NCI-H2196 treated with DMSO at 0.1 percent for 48 hours (cell line): Measurements from ENCODE around the gene PRKCD.

Experiments
- DNase-seq: peaks from one replicate; lab custom pipeline; 2025; ENCODE audit not compliant: unreplicated experiment; lab: John Stamatoyannopoulos, UW

The PRKCD gene

DNA sequence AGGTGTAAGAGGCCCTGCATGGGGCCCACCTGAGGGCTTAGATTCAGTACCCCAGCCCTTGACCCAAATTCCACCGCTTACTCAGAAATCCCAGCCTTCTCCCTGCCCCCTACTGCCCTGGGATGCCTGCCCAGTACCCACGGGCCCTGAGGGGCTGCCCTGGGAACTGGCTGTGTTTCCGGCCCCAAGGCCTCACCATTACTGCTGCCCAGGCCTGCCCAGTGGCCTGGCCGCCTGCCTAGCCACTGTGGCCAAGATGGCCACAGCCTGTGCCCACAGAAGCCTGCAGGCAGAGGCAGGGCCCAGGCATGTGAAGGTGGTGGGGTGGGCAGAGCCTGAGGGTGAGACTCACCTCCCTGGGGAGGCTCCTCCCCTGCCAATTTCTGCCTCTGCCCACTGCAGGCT lies 6.1 kb upstream of the PRKCD start:
- DNase-seq: no peak

DNA sequence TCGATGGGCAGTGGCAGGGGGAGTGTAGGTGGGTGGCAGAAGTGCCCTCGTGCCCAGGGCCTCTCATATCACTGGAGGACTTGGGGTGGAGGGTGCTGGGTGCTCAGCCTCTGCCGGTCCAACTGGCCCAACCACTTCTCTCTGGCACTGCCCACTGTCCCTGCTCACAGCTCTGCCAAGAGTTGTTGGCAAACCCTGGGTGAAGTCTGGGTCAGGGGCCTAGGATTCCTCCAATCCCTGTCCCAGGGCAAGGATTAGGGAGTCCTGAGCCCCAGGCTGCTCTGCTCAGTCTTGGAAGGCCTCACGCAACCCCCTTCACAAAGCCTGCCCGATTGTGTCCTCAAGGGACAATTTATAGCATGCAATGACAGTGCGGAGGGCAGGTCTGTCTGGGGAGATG lies 5.2 kb upstream of the PRKCD start:
- no peak for DNase-seq

DNA sequence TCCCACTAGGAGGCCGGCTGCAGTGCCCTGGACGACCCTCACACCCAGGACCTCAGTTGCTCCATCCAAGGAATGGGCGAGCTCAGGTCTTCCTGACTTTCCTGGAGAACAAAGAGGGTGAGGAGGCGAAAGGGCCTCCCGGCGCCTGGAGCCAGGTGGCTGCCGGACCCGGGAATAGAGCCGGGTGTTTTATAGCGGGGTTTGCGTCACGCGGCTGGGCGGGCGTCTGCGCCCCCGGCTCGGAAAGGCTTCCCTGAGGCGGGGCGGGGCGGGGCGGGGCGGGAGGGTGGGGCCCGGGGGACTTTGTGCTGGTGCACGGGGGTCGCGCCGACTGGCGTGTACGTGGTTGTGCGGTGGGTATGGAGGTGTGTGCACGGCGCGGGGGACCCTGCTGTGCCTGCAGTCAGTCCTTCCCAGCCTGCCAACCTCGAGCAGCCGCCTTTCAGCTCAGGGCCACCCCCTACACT lies 4.6 kb upstream of the PRKCD start:
- DNase-seq: no peak

DNA sequence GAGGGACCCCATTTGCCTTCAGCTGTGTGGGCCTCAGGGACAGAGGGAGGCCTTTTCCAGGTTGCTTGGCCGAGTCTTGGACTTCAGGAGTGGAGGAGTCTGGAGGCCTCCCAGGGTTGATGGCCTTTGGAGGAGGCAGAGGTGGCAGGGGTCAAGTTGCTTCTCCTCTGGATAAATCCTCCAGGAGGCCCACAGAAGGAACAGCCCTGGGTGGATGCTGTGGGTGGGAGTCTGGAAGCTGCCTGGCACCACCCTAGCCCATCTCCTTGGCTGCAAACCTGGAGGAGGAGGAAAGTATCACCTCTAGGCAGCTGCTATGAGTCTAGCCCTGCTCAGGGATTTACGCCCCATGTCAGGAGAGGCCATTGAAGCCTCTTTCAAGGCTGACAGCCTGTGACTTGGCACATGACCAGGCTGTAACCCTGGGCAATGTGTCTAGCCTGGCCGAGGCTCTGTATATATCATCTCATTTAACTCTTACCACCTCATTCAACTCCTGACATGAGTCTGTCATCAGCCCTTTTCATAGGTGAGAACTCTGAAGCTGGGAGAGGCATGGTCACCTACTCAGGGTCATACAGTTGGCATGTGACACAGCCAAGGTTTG lies 2.9 kb upstream of the PRKCD start:
- DNase-seq: no peak

DNA sequence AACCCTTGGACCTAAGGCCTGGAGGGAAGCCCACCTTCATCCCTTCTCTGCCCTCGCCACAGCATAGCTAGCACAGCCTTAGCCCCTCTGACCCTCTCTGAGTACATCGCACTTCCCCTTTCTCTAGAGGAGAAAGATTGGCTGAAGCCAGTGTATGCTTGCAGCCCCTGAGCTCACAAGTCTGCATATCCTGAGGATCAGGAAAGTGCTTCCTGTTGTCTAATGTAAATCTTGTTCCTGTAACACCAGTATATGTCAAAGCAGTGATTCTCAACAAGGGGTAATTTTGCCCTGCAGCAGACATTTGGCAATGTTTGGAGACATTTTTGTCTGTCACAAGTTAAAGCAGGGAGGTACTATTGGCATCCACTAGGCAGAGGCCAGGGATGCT lies 2.2 kb upstream of the PRKCD start:
- DNase-seq: no peak

DNA sequence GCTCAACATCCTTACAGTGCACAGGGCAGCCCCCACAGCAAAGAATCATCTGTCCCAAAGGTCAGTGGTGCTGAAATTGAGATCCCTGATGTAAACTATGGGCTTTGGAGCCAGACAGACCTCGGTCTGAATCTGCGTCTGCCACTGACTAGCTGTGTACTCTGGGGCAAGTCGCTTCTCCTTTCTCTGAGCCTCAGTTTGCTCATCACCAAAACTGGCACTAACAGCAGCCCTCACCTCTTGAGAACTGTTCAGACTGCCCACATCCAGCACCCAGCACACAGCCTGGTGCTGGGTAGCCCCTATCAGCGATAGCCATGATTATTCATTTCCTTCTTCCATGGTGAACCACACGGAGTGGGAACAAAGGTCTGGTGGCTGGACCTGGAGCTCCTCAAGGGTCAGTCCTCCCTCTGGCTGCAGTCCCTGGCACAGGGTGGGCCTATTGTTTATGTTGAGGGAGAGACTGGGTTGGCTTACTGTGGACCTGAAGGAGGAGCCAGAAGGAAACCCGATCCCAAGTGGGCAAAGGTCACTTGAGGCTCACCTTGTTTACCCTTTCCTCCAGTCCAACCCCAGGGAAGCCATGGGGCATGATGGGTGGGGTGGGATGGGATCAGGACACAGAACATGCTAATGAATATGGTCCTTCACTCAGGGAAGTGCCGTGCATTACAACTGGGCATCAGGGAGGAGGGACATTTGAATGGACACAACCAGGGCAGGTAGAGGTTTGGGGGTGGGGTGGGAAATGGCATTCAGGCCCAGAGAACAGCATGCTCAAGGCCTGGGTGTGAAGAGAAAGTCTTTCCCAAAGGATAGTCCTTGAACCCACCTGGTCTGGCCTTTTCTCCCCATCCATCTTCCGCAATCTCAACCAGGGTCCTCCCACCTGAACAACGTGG lies 1.6 kb upstream of the PRKCD start:
- no peak for DNase-seq

DNA sequence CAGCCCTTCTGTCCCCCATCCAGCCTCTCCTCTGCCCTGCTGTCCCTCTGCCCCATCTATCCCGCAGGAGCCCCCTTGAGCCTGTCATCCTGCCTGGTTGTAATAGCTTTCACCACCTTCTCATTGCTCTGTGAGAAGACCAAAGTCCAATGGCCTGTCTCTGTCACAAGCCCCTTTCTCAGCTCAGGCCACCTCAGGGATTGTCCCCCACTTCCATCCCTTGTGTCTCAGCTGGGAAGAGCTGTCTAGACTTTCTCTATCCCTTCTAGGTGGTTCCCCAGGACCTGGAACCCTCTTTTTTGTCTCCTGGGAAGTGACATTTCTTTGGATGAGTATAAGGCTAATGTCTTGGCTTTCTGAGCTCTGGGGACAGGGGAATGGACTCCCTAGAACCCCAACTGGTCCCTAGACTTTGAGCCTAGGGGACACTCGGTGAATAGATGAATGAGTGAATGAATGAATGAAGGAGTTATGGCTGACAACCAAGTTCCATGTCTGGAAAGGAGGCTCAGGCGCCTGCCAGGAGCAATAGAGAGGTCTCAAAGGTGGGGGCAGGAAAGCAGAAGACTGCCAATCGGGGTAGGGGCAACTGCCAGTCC lies 849 bp upstream of the PRKCD start:
- no peak for DNase-seq

DNA sequence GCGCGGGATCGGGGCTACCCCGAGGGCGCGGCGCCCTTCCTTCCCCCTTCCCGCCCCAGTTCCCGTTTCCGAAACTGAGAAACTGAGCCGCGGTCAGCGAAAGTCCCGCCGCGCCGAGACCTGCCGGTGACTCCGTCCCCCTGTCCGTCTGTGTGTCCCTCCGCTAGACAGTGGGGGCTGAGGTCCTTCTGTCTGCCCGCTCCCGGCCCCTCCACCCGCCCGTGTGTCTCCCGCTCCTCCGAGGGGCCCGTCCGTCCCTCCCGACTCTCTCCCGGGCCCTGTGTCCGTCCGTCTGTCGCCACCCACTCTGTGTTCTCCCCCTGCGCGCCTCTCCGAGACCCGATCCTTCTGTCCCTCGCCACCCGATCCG lies 426 bp downstream of the PRKCD start:
- no peak for DNase-seq

DNA sequence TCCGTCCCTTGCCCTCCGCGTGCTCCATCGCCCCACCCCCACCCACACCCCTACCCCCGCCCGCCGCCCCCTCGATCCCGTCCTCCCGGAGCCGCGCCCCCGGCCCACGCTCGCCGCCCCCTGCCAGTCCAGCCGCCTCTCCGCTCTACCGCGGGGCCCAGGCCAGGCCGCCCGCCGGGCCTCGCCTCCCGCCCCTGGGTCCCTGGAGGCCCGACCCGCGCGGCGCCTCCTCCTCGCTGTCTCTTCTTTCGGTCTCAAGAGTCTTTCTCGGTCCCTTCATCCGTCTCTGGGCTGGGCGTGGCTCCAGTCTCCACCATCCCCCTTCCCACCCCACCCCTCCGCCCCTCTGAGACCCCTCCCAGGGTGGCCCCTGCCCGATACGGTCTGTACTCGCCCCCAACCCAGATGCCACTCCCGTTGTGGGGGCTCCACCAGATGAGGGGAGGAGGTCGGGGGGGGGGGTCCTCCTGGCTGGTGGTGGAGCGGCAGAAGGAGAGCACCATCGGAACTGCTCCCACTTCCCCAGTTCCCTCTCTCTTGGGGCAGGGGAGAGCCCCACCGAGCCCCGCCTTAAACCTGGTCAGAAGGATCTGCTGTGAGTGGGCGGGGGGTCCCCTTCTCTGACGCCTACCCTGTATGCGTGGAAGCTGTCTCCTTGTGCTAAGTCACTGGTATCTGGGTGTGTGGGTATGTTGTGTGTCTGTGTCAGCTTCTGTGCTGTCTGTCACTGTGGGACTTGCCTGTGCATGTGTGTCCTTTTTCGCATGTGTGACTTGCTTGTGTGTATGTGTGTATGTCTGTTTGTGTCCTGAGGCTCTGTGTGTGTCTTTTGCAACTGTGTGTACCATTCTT lies 1.0 kb downstream of the PRKCD start:
- no peak for DNase-seq

DNA sequence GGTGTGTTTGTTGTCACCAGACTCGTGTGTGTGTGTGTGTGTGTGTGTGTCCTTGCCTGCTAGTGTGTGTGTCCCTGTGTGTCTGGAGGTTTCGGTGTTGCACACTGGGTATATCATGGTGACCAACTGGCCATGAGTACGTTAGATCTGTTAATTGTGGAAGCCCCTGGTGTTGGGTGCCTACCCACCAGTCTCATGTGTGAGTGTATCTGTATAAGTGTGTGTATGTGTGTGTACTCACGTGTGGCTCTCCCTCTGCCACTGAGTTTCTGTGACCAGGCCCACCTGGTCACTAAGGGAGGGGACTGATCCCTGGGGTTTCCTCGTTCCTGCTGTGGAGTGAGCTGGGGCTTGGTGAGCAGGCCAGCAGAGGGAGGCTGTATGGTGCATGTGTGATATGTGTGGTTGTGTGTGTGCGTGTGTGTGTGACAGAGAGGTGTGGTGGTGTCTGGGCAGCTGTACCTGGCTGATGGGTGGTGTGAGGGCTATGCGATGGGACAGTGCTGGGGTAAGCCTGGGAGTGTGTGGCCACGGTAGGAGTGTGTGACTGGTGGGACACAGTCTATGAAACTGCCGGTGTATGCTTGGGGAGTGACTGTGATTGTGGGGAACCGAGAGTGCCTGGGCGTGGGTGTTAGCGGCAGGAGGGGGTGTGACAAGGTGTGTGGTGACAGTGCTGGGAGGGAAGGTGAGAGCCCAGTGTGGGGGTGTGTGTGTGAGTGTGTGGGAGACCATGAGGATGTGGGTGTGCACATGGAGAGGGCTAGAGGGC lies 1.8 kb downstream of the PRKCD start:
- DNase-seq: no peak

DNA sequence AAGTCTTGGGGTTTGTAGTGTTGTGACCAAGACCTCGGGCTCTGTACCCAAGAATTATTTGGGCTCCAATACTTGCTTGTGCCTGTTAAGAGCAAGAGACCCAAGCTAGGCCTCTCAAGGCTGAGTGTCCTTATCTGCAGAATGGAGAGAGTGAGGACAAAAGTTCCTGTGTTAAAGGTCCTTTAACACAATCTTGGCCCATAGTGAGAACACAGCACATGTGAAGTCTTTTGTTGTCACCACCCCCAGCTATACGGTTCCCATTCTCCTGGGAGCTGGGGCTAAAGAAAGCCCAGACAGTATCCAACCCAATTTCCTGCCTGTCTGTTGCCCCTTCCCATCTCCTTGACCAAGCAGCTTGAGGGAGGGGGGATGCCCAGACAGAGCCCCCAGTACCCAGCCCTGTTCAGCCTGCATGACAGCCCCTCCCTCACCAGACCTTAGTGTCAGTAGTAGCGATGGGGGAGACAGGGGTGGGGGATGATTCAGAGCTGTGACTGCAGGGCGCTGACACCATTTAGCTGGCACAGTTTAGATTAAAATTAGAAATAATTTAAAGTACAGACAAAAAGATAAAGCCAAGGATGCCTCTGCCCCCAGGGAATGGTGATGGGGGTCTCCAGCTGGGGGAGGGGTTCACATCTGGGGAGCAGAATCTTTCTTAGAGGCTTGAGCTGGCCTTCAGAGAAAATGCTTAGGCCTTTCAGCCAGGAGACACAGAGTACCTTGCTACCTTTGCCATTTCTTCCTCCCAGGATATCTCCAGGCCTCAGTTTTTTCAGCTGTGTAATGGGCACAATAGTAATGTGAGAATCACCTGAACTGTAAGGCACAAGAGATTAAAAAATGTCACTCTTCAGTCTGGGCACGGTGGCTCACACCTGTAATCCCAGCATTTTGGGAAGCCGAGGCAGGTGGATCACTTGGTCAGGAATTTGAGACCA lies 2.7 kb downstream of the PRKCD start:
- no peak for DNase-seq

DNA sequence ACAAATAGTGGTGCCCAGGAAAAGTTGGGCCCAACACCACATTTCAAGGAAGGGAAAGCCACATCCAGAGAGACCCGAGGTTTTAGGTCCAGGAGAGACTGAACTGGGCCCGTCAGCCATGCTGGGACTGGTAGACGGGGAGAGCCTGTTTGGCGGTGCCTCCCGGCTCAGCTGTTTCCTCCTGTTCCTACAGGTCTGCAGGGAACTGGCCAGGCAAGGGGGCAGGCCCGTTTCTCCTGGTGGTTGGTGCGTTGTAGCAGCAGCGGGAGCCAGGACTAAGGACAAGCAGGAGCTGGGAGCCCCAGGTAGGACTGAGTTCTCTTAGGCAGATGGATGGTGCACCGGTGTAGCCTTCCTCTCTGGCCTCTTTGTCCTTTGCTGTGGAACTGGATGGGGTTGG lies 3.9 kb downstream of the PRKCD start:
- DNase-seq: no peak

DNA sequence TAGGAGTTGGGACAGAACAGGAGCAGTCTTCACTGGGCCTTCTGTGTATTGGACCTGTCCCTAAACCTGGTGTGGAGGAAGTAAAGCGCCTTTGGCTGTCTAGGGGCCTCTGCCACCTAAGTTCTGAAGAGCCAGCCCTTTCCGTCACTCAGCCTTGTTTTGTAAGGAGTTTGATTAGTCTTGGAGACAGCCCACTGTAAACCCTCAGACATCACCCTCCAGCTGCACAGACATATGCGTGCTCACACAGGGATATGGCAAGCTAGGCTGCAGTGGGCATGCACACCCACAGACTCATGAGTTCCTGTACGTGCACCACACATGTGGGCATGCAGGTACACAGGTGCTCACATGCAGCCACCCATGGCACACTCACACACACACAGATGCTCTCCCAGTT lies 5.2 kb downstream of the PRKCD start:
- DNase-seq: no peak

DNA sequence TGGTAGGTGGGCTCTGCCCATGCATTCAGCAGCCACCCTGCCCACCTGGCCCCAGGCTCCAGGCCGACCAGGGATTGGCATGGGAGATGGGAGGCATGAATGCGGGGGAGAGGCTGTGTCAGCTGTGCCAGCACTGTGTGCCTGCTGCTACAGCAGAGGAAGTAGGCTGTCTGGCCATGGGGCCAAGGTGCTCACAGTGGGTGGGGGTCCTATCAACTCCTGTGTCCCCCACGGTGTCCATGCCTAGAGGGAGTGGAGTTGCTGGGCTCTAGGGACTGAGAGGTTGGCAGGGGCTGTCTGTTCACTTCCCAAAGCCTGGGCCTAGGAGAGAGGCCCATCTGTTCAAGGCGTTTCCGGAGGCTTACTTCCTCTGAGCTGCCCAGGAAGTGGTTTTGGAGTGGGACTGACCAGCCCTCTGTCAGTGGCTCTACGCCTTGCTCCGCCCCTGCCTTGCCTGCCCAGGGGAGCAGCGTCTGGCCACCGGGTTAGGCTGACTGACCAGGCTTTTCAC lies 5.8 kb downstream of the PRKCD start:
- no peak for DNase-seq

DNA sequence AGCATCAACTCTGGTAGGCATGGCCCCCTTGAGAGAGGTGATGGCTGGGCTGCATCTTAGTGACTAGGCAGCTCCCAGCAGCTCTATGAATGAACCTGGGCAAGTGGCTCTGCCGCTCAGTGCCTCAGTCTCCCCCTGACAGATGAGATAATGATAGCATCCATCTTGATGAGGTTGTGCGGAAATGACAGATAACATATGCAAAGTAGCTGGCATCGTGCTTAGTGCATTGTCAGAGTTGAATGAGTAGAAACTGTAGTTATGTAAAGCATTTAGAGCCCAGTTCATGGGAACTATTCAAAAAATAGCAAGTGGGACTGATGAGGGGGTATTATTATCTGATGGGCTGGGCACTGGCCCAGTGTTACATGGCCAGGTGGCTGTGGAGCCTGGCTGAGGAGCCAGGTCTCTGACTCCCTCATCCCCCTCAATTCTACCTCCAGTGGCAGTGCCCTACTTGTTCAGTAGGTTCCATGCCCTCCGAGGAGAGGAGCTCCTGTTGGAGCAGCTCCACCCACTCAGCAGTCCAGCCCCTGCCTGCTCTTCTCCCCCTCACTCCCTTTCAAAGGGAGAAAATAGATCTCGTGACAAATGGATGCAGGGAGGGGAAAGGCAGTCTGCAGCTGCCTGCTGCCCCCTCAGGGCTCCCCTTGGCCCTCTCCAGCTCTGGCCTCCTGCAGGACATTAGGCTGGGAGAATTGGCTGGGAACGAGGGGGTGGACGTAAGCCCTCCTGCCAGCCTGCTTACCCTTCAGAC lies 6.6 kb downstream of the PRKCD start:
- DNase-seq: no peak

DNA sequence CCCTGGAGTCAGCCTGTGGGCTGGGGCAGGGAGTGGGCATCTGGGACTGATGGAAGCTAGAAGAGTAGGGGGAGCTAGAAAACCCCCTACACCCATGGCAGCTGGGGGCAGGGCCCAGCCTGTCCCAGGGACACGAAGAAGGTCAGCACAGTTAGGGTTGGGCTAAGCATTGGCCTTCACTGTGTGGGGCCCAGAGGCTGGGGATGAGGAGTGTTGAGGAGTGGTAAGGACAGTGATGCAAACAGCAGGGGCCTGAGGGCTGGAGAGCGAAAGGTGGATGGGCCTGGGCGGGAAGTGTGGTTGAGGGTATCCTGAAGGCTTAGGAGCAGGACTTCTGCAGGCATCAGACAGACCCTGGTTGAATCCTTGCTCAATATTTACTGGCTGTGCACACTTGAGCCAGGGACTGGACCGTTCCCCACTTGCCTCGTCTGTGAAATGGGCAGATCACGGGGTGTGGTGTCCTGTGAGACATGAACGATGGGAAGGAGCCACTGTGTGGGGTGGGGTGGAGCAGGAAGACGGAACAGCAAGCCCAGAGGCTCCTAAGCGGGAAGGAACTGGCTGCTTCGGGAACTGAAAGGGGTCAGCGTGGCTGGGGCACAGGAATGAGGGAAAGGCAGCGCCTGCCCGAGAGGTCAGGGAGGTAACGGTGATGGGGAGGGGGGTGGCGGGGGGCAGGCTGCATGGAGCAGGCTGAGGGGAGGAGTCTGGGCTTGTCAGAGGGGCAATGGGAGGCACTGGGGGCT lies 7.3 kb downstream of the PRKCD start:
- no peak for DNase-seq

DNA sequence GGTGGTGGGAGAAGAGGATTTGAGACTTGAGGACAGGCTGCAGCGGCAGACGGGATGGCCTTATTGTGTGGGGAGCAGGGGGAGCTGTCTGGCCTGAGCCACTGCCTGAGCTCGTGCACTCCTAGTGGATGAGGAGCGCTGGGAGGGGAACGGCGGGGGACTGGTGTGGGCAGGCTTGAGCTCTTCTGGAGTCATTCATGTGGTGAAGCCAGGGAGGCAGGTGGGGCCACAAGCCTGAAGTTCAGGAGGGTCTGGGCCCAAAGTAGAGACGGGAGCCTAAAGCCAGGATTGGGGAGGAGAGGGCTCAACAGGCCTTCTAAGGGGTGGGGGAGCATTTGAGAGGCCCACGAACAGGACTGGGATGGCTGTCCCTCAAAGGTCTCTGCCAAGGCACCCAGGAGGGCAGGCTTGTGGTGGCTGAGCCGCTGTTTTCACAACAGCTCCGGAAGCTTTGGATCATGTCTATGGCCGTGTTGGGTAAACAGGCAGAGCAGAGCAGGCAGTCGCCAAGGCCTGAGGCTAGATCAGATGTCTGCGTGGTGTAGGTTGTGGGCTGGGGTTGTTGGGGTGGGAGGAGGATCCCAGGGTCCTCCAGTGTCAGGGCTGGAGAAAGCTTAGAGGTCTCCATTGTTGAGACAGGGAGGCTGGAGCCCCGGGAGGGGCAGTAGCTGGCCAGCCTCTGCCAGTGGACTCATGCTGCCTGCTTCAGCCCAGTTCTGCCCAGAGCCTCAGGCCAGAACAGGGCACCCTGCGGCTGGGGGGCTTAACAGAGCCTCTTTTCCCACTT lies 8.2 kb downstream of the PRKCD start:
- peak; percentile 15 for DNase-seq
